Activated CD4-positive, alpha-beta T cell treated with anti-CD3 and anti-CD28 coated beads, Interleukin-2, amount 10 ng/mL, durations not matched to agents 7 days and 5 days (primary cell): ENCODE data around the gene MBP. TPM values are rescaled to one million over a fixed set of nuclear protein-coding genes. Genes with fewer than 3 reads are reported as not detected.

ENCODE experiments used
- CTCF ChIA-PET: fragments of 350-600 bp; sonication (Branson Sonifier 250); formaldehyde crosslinking; loops from one replicate; lab custom pipeline; 2021; ENCODE audit warnings: antibody characterized with exemption; lab: Charles Lee
- POLR2A ChIA-PET: fragments of 350-600 bp; sonication (Branson Sonifier 250); formaldehyde crosslinking; loops from one replicate; lab custom pipeline; 2021; ENCODE audit warnings: antibody characterized with exemption; lab: Charles Lee
- DNase-seq: peaks from one replicate; pipeline ENCODE4 v3.0.0-alpha.2; 2020
- H3K27ac Mint-ChIP-seq: one replicate; pipeline ENCODE4 v1.8.0; 2021; ENCODE audit warnings: mild to moderate bottlenecking, moderate library complexity, mixed read lengths
- H3K27me3 Mint-ChIP-seq: one replicate; pipeline ENCODE4 v1.8.0; 2021; ENCODE audit warnings: mixed read lengths
- H3K36me3 Mint-ChIP-seq: one replicate; pipeline ENCODE4 v1.8.0; 2021; ENCODE audit warnings: low read depth, mixed read lengths
- H3K4me1 Mint-ChIP-seq: one replicate; pipeline ENCODE4 v1.8.0; 2021; ENCODE audit warnings: mixed read lengths
- H3K4me3 Mint-ChIP-seq: one replicate; pipeline ENCODE4 v1.8.0; 2021; ENCODE audit warnings: mild to moderate bottlenecking, moderate library complexity, mixed read lengths
- H3K9me3 Mint-ChIP-seq: one replicate; pipeline ENCODE4 v1.8.0; 2021; ENCODE audit warnings: mixed read lengths
- total RNA-seq, 2 experiments: library from RNA; stranded (reverse); gene quantifications; one replicate each; pipeline ENCODE4 v1.2.3, GENCODE V29; 2021

MBP gene
- total RNA-seq, 2 experiments from 2014 or later = 111 to 133 TPM

- Mint-ChIP-seq H3K4me3 (no peak overlapping the region), H3K27me3 (no peaks in the 10 kb centered on the region), H3K36me3 (peaks cover 21% of the 10 kb centered on the region), H3K4me1 (peaks cover 41% of the 10 kb centered on the region), H3K9me3 (peaks cover 19% of the 10 kb centered on the region), H3K27ac (peak overlapping the region; percentile 39)
- CTCF ChIA-PET = interaction anchor here (0.9 to 1.7 kb wide), 4 partner anchors 12 to 56 kb away, joined by 3 to 6 read pairs (median 3); partner anchors contain the start of gene MBP
- POLR2A ChIA-PET = interaction anchor here (1.1 kb wide), 1 partner anchor 13 kb away, joined by 5 read pairs; no protein-coding TSS in a partner anchor
- no peak for DNase-seq
These were observed 14.9 kb upstream of the MBP start for GRCh38 chr18:77147418-77147852.

DNA sequence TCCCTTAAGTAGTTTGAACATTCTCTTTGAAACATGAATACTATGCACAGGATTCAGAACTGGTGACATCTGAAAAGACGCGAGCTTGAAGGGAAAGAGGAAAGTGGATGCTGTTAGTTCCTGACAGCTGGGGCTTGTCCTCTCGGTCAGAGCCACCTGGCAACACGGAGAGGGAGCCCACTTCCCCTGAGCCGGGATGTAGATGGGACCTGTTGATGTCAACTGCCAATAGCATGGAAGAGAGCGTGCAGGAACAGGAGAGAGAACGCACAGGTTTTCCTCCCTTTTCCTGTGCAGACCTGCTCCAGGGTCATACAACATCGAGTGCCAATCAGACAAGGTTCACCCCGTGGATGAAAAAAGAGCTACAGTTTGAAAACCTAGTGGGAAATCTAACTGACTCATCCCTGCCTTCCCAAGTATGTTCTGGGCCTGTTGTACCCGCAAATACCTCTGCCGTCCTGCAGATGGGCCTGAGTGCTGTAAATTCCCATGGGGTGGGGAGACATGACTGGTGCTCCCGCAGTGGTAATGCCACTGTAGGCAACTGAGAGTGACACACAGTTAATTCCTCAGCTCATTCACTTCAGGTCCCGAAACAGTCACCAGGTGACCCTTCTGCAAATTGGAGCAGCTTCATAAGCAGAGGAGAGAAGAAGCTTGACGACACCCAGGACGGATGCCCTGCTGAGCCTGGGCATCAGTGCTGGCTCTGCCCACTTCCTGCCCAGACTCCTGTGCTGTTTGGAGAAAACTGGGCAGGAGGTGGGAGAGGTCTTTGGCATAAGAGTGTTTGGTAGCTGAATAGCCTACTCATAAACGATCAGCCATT, 13.9 kb upstream of the MBP start:
- ChIA-PET POLR2A (interaction anchor here (1.1 kb wide), 1 partner anchor 12 kb away, joined by 5 read pairs; no protein-coding TSS in a partner anchor), CTCF (interaction anchor here (0.9 to 2.2 kb wide), 6 partner anchors 8 to 146 kb away, joined by 3 to 7 read pairs (median 3); no protein-coding TSS in a partner anchor)
- no peak overlapping the region for H3K27ac Mint-ChIP-seq
- peaks cover 29% of the 10 kb centered on the region for H3K36me3 Mint-ChIP-seq
- H3K4me1 Mint-ChIP-seq = peaks cover 48% of the 10 kb centered on the region
- H3K4me3 Mint-ChIP-seq = no peak overlapping the region
- no peak for DNase-seq
- H3K27me3 Mint-ChIP-seq = no peaks in the 10 kb centered on the region
- peaks cover 25% of the 10 kb centered on the region for H3K9me3 Mint-ChIP-seq

- Mint-ChIP-seq H3K4me1 (peaks cover 51% of the 10 kb centered on the region), H3K9me3 (peaks cover 25% of the 10 kb centered on the region), H3K36me3 (peaks cover 33% of the 10 kb centered on the region), H3K27me3 (no peaks in the 10 kb centered on the region), H3K4me3 (no peak overlapping the region), H3K27ac (no peak overlapping the region)
- ChIA-PET POLR2A (no interaction called here), CTCF (interaction anchor here (0.9 to 2.2 kb wide), 4 partner anchors 9 to 145 kb away, joined by 3 to 7 read pairs (median 3); no protein-coding TSS in a partner anchor)
- no peak for DNase-seq
These were observed 12.8 kb upstream of the MBP start for GRCh38 chr18:77145364-77145901.

DNA sequence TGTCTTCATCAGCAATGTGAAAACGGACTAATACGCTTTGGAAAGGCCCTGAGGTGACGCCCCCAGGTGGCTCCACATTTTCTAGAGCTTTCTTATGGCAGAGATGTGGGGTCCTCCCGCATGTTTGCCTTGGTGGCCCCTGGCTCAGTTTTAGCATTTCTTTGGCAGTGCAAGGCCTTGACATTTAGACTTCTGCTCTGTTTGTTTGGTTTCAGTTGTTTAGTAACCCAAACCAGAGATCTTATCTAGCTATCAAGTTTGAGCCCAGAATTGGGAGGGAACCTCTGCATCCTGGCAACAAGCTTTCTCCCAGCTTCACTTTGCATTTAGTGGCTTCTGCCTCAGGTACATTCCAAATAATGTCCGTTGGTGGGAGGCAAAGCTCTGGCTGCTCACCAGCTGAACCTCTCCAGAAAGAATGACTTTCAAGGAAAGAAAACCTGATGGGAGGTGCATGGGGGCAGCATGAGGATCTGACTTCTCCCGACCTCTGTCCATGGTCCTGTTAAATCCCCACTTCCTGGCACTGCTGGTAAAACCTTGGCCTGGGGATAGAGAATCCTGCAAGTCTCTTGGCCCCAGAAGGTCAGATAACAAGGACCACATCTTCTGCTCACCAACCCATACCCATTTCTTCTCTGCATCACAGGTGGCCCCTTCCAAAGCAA, 12.0 kb upstream of the MBP start:
- ChIA-PET POLR2A (no interaction called here), CTCF (interaction anchor here (1.2 kb wide), 1 partner anchor 11 kb away, joined by 3 read pairs; no protein-coding TSS in a partner anchor)
- H3K9me3 Mint-ChIP-seq = peaks cover 25% of the 10 kb centered on the region
- H3K36me3 Mint-ChIP-seq = peaks cover 33% of the 10 kb centered on the region
- H3K4me1 Mint-ChIP-seq = peaks cover 59% of the 10 kb centered on the region
- H3K27me3 Mint-ChIP-seq = no peaks in the 10 kb centered on the region
- no peak overlapping the region for H3K27ac Mint-ChIP-seq
- DNase-seq = no peak
- no peak overlapping the region for H3K4me3 Mint-ChIP-seq

DNA sequence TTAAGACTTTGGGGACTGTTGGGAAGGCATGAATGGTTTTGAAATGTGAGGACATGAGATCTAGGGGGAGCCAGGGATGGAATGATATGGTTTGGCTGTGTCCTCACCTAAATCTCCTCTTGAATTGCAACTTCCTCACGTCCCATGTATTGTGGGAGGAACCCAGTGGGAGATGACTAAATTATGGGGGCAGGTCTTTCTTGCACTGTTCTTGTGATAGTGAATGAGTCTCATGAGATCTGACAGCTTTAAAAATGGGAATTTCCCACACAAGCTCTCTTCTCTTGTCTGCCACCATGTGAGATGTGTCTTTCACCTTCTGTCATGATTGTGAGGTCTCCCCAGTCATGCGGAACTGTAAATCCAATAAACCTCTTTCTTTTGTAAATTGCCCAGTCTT, 11.5 kb upstream of the MBP start:
- Mint-ChIP-seq H3K27ac (no peak overlapping the region), H3K4me1 (peaks cover 61% of the 10 kb centered on the region), H3K36me3 (peaks cover 33% of the 10 kb centered on the region), H3K4me3 (no peak overlapping the region), H3K9me3 (peaks cover 25% of the 10 kb centered on the region), H3K27me3 (no peaks in the 10 kb centered on the region)
- no peak for DNase-seq
- ChIA-PET POLR2A (no interaction called here), CTCF (interaction anchor here (1.2 kb wide), 2 partner anchors 12 to 63 kb away, joined by 3 read pairs; no protein-coding TSS in a partner anchor)

DNA sequence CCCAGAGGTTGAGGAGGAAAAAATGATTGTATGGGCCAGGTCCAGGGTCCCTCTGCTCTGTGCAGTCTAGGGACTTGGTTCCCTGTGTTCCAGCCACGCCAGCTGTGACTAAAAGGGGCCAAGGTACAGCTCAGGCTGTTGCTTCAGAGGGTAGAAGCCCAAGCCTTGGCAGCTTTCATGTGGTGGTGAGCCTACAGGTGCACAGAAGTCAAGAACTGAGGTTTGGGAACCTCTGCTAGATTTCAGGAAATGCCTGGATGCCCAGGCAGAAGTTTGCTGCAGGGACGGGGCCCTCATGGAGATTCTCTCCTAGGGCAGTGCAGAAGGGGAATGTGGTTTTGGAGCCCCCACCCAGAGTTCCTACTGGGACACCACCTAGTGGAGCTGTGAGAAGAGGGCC, 10.6 kb upstream of the MBP start:
- H3K27ac Mint-ChIP-seq = peak overlapping the region; percentile 16
- H3K4me3 Mint-ChIP-seq = no peak overlapping the region
- peaks cover 25% of the 10 kb centered on the region for H3K9me3 Mint-ChIP-seq
- peaks cover 61% of the 10 kb centered on the region for H3K4me1 Mint-ChIP-seq
- H3K36me3 Mint-ChIP-seq = peaks cover 33% of the 10 kb centered on the region
- no peaks in the 10 kb centered on the region for H3K27me3 Mint-ChIP-seq
- CTCF ChIA-PET = interaction anchor here (1.2 kb wide), 1 partner anchor 64 kb away, joined by 3 read pairs; no protein-coding TSS in a partner anchor
- POLR2A ChIA-PET = no interaction called here
- peak; percentile 6 for DNase-seq

GRCh38 chr18:77141401-77142118, 9.0 kb upstream of the MBP start:
- CTCF ChIA-PET = interaction anchor here (0.7 to 0.9 kb wide), 3 partner anchors 10 to 23 kb away, joined by 3 to 4 read pairs (median 3); no protein-coding TSS in a partner anchor
- Mint-ChIP-seq H3K27ac (peak overlapping the region; percentile 90), H3K9me3 (peaks cover 25% of the 10 kb centered on the region), H3K4me3 (no peak overlapping the region), H3K36me3 (peaks cover 33% of the 10 kb centered on the region), H3K4me1 (peaks cover 51% of the 10 kb centered on the region), H3K27me3 (no peaks in the 10 kb centered on the region)
- DNase-seq = no peak
- POLR2A ChIA-PET = interaction anchor here (1.2 kb wide), 1 partner anchor 11 kb away, joined by 3 read pairs; no protein-coding TSS in a partner anchor

- H3K27me3 Mint-ChIP-seq = no peaks in the 10 kb centered on the region
- ChIA-PET POLR2A (interaction anchor here (1.2 kb wide), 1 partner anchor 10 kb away, joined by 3 read pairs; no protein-coding TSS in a partner anchor), CTCF (interaction anchor here (0.7 to 1.2 kb wide), 3 partner anchors 19 to 66 kb away, joined by 3 to 5 read pairs (median 3); no protein-coding TSS in a partner anchor)
- H3K36me3 Mint-ChIP-seq = peaks cover 33% of the 10 kb centered on the region
- H3K4me3 Mint-ChIP-seq = no peak overlapping the region
- H3K27ac Mint-ChIP-seq = peak overlapping the region; percentile 90
- H3K9me3 Mint-ChIP-seq = peaks cover 26% of the 10 kb centered on the region
- peak; percentile 67 for DNase-seq
- peaks cover 52% of the 10 kb centered on the region for H3K4me1 Mint-ChIP-seq
These were observed 8.0 kb upstream of the MBP start for GRCh38 chr18:77140439-77141109.

- no peak overlapping the region for H3K4me3 Mint-ChIP-seq
- ChIA-PET CTCF (interaction anchor here (0.8 to 1.2 kb wide), 2 partner anchors 19 to 43 kb away, joined by 3 to 5 read pairs; no protein-coding TSS in a partner anchor), POLR2A (interaction anchor here (1.2 kb wide), 1 partner anchor 9 kb away, joined by 3 read pairs; no protein-coding TSS in a partner anchor)
- H3K4me1 Mint-ChIP-seq = peaks cover 54% of the 10 kb centered on the region
- peaks cover 30% of the 10 kb centered on the region for H3K36me3 Mint-ChIP-seq
- no peaks in the 10 kb centered on the region for H3K27me3 Mint-ChIP-seq
- H3K9me3 Mint-ChIP-seq = peaks cover 27% of the 10 kb centered on the region
- peak overlapping the region; percentile 90 for H3K27ac Mint-ChIP-seq
- no peak for DNase-seq
These were observed 7.4 kb upstream of the MBP start for GRCh38 chr18:77140030-77140429.

- Mint-ChIP-seq H3K4me3 (no peak overlapping the region), H3K27me3 (no peaks in the 10 kb centered on the region), H3K4me1 (peaks cover 53% of the 10 kb centered on the region), H3K27ac (peak overlapping the region; percentile 11), H3K36me3 (peaks cover 27% of the 10 kb centered on the region), H3K9me3 (peaks cover 24% of the 10 kb centered on the region)
- CTCF ChIA-PET = interaction anchor here (0.8 to 2.0 kb wide), 4 partner anchors 18 to 140 kb away, joined by 3 to 5 read pairs (median 4); no protein-coding TSS in a partner anchor
- POLR2A ChIA-PET = no interaction called here
- no peak for DNase-seq
These were observed 7.0 kb upstream of the MBP start for GRCh38 chr18:77139619-77140018.

- Mint-ChIP-seq H3K27ac (no peak overlapping the region), H3K4me1 (peaks cover 58% of the 10 kb centered on the region), H3K4me3 (no peak overlapping the region), H3K36me3 (peaks cover 18% of the 10 kb centered on the region), H3K27me3 (no peaks in the 10 kb centered on the region), H3K9me3 (peaks cover 15% of the 10 kb centered on the region)
- POLR2A ChIA-PET = no interaction called here
- DNase-seq = no peak
- CTCF ChIA-PET = interaction anchor here (0.9 to 2.0 kb wide), 6 partner anchors 9 to 83 kb away, joined by 3 to 6 read pairs (median 4); no protein-coding TSS in a partner anchor
These were observed 5.7 kb upstream of the MBP start for GRCh38 chr18:77138270-77138669.
